Hindlimb muscle (tissue), 1 donor: ENCODE results near the gene LMO4. TPM values are rescaled to one million over a fixed set of nuclear protein-coding genes. Genes with fewer than 3 reads are reported as not detected.

ENCODE experiments used
- DNase-seq: peaks from one replicate; pipeline ENCODE4 v3.0.0-alpha.2; 2013
- polyA plus RNA-seq: library from polyadenylated mRNA; unstranded; fragments of 120-200 nt; gene quantifications from one replicate; pipeline ENCODE4 v1.2.1, GENCODE V29; 2013; ENCODE audit not compliant: insufficient read length

The LMO4 gene, protein sequence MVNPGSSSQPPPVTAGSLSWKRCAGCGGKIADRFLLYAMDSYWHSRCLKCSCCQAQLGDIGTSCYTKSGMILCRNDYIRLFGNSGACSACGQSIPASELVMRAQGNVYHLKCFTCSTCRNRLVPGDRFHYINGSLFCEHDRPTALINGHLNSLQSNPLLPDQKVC
- 48.1 TPM for polyA plus RNA-seq

DNA sequence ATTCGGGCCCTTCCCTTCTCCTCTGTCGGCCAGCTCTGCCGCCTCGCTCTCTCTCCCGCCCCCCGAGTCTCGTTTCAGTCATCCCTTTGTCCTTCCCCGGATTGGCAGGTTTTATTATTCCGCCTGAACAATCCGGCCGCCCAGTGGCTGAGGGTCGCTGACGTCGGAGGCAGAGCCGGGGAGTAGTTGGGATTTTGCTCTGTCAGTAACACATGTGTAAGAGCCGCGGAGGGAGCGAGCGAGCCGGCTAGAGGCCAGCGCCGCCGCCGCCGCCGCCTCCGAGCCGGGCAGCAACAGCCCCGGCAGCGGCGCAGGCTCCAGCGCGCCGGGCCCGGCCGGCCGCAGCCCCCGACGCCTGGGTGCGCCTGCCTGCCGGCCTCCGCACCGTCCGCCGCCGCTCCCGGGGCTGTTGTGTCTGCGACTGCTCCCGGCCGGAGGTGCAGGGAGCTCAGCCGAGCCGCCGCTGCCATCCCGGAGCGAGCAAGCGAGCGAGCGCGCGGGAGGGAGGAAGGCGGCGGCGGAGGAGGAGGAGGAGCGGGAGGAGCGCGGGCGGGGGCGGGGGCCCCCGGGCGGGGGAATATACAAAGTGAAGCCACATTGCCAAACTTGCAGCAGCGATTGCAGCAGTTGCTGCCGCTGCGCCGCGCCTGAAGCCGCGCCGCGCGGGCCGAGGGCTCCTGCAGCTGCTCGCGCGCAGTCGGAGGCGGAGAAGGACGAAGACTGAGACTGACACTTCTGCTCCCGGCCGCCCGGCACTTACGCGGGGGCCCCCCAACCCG is at the start of gene LMO4:
Gene LMO4, plus strand, starts transcription at position 609 of the 779 bp plus-strand sequence. CDS start 3,136 bp downstream, outside the sequence.
- DNase-seq: peak; percentile 97

DNA sequence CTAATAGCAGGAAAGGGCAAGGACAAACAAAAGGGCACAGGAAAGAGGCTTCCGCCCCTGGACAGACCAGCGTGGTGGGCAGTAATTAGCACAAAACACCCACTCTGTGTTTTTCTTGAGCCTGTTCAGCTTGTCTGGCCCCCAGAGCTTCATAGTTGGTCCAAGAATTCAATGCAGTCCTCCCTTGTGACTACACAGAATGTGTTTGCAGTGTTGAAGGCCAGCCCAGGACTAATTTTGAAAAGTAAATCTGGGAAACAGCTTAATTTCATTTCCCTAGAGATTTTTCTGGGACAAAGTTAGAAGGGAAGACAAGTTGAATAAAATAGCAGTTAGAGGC is 49.2 kb upstream of the LMO4 start:
- DNase-seq: peak; percentile 36

GRCh38 chr1:87279966-87280535 is 48.6 kb upstream of the LMO4 start:
- DNase-seq: no peak

- DNase-seq: no peak
Observed at GRCh38 chr1:87284456-87285240, 44.0 kb upstream of the LMO4 start.

DNA sequence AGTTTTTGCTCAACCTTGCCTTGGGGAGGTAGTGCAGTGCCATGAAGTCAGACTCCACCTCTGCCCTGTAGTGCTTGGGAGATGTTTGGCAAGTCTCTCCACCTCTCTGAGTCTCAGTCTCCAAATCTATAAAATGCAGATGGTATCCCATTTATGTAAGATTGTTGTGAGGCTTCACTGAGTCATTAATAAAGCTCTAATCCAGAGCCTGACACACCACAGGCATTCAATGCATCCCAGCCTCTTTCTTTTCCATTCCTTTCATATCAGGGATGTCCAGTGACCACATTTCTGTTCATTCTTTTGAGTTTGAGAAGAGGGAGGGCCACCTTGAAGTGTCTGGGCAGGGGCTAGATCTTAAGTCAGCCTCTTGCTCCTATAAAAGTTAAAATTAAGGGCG is 37.6 kb upstream of the LMO4 start:
- no peak for DNase-seq

DNA sequence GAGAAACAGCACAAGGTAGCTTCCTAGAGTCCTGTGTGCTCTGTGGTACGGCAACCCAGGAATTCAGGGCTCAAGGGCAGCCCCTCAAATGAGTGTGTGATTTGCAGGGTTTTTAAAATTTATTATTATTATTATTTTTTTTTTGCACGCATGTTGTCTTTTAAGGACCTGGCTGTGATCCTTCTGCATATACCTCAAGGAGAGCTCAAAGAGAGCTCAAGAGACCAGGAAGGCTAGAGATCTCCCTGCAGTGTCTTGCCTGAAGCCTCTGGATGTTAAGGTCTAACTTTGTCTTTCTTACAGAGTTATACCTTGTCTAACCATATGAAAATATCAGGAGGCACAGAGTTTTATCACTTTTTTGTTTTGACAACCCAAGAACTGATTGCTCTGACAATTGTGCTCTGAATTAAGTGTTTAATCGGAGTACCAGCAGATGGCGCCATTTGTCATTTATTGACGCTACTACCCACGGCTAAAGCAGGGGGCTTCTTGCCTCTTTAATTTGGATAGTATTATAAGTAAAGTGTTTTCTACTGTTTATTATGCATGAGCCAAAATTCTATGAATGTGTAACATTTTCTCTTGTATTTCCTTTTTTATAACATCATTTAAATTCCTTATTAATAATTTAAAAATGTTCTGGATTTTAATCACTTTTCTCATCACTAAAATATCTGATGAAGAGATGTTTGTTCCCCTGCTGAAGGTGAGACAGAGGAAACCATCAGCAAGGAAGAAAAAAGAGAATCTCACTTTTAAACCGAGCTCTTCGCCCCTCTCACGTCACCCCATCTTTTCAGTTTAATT is 35.8 kb upstream of the LMO4 start:
- peak; percentile 72 for DNase-seq

DNA sequence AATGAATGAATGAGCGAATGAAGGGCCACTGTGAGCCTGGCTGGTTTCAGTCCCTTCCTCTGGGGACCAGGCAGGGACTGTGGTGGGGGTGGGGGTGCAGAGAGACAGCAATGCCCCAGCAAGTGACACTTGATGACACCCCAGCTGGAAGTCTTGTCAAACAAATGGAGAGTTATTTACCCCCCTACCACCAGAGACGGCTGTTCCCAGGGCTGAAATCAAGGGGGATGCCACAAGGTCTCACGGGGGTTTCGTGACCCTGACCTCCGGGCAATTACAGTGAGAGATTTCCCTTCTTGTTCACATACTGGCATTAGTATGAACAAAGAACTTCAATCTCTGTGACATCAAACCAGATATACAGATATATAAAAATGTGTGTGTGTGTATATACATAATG is 34.0 kb upstream of the LMO4 start:
- DNase-seq: no peak

DNA sequence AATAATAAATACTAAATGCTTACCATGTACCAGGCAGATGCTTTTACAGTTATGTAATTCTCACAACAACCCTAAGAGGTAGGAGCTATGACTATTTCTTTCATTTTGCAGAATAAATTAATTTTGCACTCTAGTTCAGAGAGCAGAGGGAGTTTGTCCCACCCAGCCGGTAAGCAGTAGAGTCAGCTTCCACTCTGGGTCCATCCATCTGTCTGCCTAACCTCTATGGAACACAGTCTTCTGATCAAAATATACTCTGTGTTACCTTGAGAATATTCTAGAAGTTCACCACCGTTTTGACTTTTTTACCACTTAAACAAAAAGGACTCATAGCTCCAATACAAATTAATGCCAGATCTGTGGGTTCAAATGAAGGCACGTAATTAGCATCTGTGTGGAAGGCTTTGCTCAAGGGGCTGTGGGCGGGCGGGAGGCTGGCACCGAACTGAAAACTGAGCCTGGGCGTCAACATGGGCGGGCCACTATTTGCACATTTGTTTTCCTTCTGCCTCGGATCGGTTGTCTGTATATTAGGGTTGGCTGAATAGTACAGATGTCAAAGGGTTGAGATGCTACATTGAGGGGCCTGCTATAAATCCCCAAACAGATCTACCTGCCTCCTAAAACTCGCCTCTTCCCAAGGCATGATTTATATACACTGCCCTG is 33.1 kb upstream of the LMO4 start:
- DNase-seq: no peak

GRCh38 chr1:87296206-87296605 is 32.5 kb upstream of the LMO4 start:
- no peak for DNase-seq

DNA sequence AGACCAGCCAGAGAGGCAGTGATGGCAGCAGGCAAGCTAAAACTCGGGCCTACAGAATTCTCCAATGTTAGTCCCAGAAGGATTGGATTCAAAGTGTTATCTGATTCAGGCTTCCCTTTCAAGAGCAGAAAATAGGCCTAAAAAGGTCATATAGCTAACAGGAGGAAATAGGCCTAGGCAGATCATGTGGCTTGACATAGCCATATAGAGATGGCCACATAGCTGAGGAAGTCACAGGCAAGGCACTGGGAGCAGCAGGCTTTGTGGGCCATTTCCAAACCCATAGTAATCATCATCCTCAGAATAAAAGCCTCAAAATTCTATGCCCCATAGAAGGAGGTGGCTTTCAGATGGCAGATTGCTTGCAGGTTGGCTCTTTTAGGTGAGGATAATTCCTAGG is 29.0 kb upstream of the LMO4 start:
- DNase-seq: no peak

- DNase-seq: no peak
Observed at GRCh38 chr1:87300628-87301027, 28.1 kb upstream of the LMO4 start.

GRCh38 chr1:87305151-87305550 is 23.5 kb upstream of the LMO4 start:
- no peak for DNase-seq

- DNase-seq: no peak
Observed at GRCh38 chr1:87305762-87306161, 22.9 kb upstream of the LMO4 start.

- DNase-seq: no peak
Observed at GRCh38 chr1:87307306-87307705, 21.4 kb upstream of the LMO4 start.

DNA sequence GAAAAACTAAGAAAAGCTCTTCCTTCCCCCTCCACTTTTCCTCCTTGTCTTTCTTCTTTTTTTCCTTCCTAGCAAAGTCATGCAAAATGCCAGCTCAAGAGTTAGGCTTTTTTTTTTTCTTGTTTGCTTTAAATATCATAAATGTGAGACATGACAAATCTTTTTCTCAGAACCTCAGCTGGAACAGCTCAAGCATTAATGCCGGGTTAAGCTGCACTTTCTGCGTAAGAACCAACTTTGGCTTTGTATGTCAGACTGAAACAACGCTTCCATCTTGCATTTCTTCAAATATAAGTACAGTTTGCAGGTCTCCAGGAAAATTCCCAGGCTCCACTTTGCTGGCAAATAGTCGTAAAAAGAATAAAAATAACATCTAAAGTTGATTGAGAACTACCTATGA is 20.7 kb upstream of the LMO4 start:
- no peak for DNase-seq

GRCh38 chr1:87314091-87314490 is 14.6 kb upstream of the LMO4 start:
- no peak for DNase-seq

DNA sequence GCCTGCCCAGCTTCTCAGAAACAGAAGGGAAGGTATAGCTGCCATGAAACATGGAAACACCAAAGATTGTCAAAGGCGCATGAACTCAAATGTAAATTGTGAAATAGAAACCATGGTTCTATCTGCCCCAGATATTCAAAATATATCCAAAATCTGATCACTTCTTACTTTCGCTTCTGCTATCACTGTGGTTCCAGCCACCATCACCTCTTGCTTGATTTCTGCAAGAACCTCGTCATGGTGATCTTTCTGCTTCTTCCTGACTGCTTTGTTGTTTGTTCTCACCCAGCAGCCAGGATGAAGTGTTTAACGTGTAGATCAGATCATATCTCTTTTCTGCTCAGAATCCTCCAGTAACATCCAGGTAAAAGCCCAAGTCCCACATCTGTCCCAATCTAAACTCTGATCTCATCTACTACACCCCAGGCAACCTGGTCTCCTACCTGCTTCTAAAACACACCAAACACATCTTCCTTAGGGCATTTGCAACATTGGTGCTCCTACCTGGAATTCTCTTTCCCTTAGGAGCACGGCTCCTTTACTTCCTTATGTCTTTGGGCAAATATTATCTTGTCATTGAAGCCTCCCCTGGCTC is 10.5 kb upstream of the LMO4 start:
- no peak for DNase-seq

- DNase-seq: no peak
Observed at GRCh38 chr1:87318806-87319205, 9.9 kb upstream of the LMO4 start.

- peak; percentile 44 for DNase-seq
Observed at GRCh38 chr1:87325982-87326738, 2.5 kb upstream of the LMO4 start.

- no peak for DNase-seq
Observed at GRCh38 chr1:87327376-87328271, 1.1 kb upstream of the LMO4 start.
